K562 (cell line): ENCODE data around the gene ELOVL7. TPM values are rescaled to one million over a fixed set of nuclear protein-coding genes. Genes with fewer than 3 reads are reported as not detected.
A peak's percentile ranks its signal among the peaks of the same experiment; 100 is the strongest.

Experiments
- BHLHE40 ChIP-seq: IDR thresholded peaks from 2 replicates; pipeline ENCODE4 v1.6.1; 2011; ENCODE audit warnings: low read length, improper control_type of control experiment
- MAZ ChIP-seq, 2 experiments: fragments of 450-650 bp in 1 of 2; sonication (generic) in 1 of 2; formaldehyde crosslinking; IDR thresholded peaks in 1 of 2; conservative IDR thresholded peaks in 1 of 2; 2 replicates each; pipeline versions ENCODE4 v1.4.0 to v1.5.0; 2020; ENCODE audit warnings: mild to moderate bottlenecking in 1 of 2, missing genetic modification reagents in 1 of 2
- RNF2 ChIP-seq: sonication (generic); IDR thresholded peaks from 2 replicates; pipeline ENCODE4 v1.6.1; 2016
- ZBTB1 ChIP-seq: sonication (generic); formaldehyde crosslinking; IDR thresholded peaks from 2 replicates; pipeline ENCODE4 v1.8.1; 2023; ENCODE audit warnings: missing genetic modification reagents, low read depth, mild to moderate bottlenecking, borderline replicate concordance
- ZNF174 ChIP-seq: fragments of 250-450 bp; sonication (Bioruptor Pico); IDR thresholded peaks from 2 replicates; pipeline ENCODE4 v1.4.0; 2020; ENCODE audit warnings: mild to moderate bottlenecking
- ZNF444 ChIP-seq: fragments of 250-450 bp; sonication (Bioruptor Pico); IDR thresholded peaks from 2 replicates; pipeline ENCODE4 v1.4.0; 2020; ENCODE audit warnings: mild to moderate bottlenecking, moderate library complexity
- ZNF707 ChIP-seq: fragments of 250-450 bp; sonication (Bioruptor Pico); conservative IDR thresholded peaks from 2 replicates; pipeline ENCODE4 v1.8.0; 2022; ENCODE audit warnings: inconsistent platforms, mild to moderate bottlenecking, moderate library complexity
- ZNF766 ChIP-seq: fragments of 200-800 bp; sonication (Bioruptor generic); conservative IDR thresholded peaks from 2 replicates; pipeline ENCODE4 v1.6.1; 2016; ENCODE audit warnings: missing genetic modification characterization, missing compliant biosample characterization
- polyA plus RNA-seq, 8 experiments: library from polyadenylated mRNA; depleted of rRNA in 4 of 8; stranded (reverse) in 5 of 8; unstranded in 3 of 8; fragments of >200 nt; fragmentation: Nextera tagmentation in 2 of 8; fragmentation: Illumina TruSeq in 1 of 8; extraction: Ambion mirVana in 2 of 8; extraction: Trizol in 1 of 8; gene quantifications; 2 replicates each; pipeline versions ENCODE4 v1.2.1 to v1.2.3, GENCODE V29; 2011 to 2014; ENCODE audit warnings: inconsistent platforms in 1 of 8, missing spikeins in 1 of 8
- total RNA-seq, 7 experiments: library from RNA; depleted of rRNA in 6 of 7; stranded (reverse); fragments of >200 nt in 6 of 7; fragmentation: Illumina TruSeq in 2 of 7; extraction: Trizol in 2 of 7; gene quantifications; 2 replicates each; pipeline versions ENCODE4 v1.2.1 to v1.2.3, GENCODE V29; 2011 to 2021; ENCODE audit warnings: low replicate concordance in 1 of 7
- TF ChIP-seq, protein P1 (sequence below): fragments of 200-800 bp; sonication (Bioruptor generic); IDR thresholded peaks from 2 replicates; pipeline ENCODE4 v1.6.1; 2017; ENCODE audit warnings: missing genetic modification characterization, missing compliant biosample characterization
- TF ChIP-seq, protein P2 (sequence below): fragments of 450-650 bp; formaldehyde crosslinking; IDR thresholded peaks from 2 replicates; pipeline ENCODE4 v1.4.0; 2020; ENCODE audit warnings: mild to moderate bottlenecking, moderate library complexity
- TF ChIP-seq, protein P3 (sequence below), 2 experiments: fragments of 450-650 bp; conservative IDR thresholded peaks; 2 replicates each; pipeline ENCODE4 v1.6.1; 2017; ENCODE audit warnings: mild to moderate bottlenecking in 2 of 2, moderate library complexity in 2 of 2
- TF ChIP-seq, protein P4 (sequence below), 2 experiments: fragments of 450-650 bp; IDR thresholded peaks; 2 replicates each; pipeline ENCODE4 v1.6.1; 2016; ENCODE audit warnings: mild to moderate bottlenecking in 2 of 2, borderline replicate concordance in 1 of 2, low read depth in 1 of 2, moderate library complexity in 1 of 2

The ELOVL7 gene
- total and polyA plus RNA-seq, 9 of the 15 experiments (the other 6 are each of a cell fraction or from before 2014, with no cell fraction given): 4.5 to 12.3 (median 6.9) TPM

DNA sequence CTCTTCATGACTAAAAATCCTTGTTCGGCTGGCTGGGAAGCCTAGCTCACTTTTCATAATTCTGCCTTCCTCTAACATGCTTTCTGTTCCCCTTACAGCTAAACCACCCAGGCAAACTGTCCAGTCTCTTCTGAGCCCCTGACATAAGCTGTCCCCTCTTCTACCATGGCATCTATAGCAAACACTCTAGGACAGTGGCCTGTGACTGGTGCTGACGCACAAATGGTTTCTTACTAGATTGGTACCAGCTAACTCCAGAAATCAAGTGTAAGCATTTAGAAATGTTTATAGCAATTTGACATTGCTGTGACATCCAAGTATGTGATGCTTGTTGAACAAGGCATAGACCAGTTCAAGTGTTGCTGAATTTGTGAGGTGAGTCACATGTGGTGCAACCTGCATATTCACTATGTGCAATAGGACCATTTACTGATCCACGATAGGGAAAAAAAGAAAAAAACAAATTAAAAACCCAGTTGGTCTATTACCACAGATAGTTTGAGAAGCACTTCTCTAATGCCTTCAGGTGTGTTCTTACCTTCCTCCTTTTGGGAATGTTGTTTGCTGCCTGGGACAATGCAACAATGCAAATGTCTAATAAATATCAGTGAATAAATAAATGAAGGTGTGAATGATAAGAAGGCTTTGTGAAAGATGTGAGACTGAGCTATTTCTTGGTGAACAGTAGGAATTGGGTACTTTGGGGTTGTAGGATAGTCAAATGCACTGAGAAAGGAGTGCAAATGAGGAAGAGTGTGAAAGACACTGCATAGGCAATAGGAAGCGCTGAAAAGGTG, 22.4 kb downstream of the ELOVL7 start (continued):
- TF ChIP-seq, protein P1, sequence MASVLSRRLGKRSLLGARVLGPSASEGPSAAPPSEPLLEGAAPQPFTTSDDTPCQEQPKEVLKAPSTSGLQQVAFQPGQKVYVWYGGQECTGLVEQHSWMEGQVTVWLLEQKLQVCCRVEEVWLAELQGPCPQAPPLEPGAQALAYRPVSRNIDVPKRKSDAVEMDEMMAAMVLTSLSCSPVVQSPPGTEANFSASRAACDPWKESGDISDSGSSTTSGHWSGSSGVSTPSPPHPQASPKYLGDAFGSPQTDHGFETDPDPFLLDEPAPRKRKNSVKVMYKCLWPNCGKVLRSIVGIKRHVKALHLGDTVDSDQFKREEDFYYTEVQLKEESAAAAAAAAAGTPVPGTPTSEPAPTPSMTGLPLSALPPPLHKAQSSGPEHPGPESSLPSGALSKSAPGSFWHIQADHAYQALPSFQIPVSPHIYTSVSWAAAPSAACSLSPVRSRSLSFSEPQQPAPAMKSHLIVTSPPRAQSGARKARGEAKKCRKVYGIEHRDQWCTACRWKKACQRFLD (CRISPR knock-in tag): 0 out of 2 replicates have a peak, but pooled peaks have one; percentile 16
- TF ChIP-seq, protein P2, sequence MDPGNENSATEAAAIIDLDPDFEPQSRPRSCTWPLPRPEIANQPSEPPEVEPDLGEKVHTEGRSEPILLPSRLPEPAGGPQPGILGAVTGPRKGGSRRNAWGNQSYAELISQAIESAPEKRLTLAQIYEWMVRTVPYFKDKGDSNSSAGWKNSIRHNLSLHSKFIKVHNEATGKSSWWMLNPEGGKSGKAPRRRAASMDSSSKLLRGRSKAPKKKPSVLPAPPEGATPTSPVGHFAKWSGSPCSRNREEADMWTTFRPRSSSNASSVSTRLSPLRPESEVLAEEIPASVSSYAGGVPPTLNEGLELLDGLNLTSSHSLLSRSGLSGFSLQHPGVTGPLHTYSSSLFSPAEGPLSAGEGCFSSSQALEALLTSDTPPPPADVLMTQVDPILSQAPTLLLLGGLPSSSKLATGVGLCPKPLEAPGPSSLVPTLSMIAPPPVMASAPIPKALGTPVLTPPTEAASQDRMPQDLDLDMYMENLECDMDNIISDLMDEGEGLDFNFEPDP: peak; percentile 38; the same call in 1 of the 2 replicates
- TF ChIP-seq ZBTB1 (no peak), MAZ (CRISPR knock-in tag; conservative IDR thresholded peaks at IDR 0.05 in 1 of 2, IDR thresholded peaks at IDR 0.05 in 1 of 2) (peak in 1 of 2 experiments; percentile 36; a peak in 1 of 4 replicates), RNF2 (no peak), ZNF174 (CRISPR knock-in tag) (0 out of 2 replicates have a peak, but pooled peaks have one; percentile 9), ZNF444 (0 out of 2 replicates have a peak, but pooled peaks have one; percentile 16), ZNF766 (CRISPR knock-in tag) (0 out of 2 replicates have a peak, but pooled peaks have one; percentile 19), ZNF707 (no peak), BHLHE40 (no peak)
- TF ChIP-seq, protein P3, sequence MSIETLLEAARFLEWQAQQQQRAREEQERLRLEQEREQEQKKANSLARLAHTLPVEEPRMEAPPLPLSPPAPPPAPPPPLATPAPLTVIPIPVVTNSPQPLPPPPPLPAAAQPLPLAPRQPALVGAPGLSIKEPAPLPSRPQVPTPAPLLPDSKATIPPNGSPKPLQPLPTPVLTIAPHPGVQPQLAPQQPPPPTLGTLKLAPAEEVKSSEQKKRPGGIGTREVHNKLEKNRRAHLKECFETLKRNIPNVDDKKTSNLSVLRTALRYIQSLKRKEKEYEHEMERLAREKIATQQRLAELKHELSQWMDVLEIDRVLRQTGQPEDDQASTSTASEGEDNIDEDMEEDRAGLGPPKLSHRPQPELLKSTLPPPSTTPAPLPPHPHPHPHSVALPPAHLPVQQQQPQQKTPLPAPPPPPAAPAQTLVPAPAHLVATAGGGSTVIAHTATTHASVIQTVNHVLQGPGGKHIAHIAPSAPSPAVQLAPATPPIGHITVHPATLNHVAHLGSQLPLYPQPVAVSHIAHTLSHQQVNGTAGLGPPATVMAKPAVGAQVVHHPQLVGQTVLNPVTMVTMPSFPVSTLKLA (conservative IDR thresholded peaks at IDR 0.05): no peak
- TF ChIP-seq, protein P4, sequence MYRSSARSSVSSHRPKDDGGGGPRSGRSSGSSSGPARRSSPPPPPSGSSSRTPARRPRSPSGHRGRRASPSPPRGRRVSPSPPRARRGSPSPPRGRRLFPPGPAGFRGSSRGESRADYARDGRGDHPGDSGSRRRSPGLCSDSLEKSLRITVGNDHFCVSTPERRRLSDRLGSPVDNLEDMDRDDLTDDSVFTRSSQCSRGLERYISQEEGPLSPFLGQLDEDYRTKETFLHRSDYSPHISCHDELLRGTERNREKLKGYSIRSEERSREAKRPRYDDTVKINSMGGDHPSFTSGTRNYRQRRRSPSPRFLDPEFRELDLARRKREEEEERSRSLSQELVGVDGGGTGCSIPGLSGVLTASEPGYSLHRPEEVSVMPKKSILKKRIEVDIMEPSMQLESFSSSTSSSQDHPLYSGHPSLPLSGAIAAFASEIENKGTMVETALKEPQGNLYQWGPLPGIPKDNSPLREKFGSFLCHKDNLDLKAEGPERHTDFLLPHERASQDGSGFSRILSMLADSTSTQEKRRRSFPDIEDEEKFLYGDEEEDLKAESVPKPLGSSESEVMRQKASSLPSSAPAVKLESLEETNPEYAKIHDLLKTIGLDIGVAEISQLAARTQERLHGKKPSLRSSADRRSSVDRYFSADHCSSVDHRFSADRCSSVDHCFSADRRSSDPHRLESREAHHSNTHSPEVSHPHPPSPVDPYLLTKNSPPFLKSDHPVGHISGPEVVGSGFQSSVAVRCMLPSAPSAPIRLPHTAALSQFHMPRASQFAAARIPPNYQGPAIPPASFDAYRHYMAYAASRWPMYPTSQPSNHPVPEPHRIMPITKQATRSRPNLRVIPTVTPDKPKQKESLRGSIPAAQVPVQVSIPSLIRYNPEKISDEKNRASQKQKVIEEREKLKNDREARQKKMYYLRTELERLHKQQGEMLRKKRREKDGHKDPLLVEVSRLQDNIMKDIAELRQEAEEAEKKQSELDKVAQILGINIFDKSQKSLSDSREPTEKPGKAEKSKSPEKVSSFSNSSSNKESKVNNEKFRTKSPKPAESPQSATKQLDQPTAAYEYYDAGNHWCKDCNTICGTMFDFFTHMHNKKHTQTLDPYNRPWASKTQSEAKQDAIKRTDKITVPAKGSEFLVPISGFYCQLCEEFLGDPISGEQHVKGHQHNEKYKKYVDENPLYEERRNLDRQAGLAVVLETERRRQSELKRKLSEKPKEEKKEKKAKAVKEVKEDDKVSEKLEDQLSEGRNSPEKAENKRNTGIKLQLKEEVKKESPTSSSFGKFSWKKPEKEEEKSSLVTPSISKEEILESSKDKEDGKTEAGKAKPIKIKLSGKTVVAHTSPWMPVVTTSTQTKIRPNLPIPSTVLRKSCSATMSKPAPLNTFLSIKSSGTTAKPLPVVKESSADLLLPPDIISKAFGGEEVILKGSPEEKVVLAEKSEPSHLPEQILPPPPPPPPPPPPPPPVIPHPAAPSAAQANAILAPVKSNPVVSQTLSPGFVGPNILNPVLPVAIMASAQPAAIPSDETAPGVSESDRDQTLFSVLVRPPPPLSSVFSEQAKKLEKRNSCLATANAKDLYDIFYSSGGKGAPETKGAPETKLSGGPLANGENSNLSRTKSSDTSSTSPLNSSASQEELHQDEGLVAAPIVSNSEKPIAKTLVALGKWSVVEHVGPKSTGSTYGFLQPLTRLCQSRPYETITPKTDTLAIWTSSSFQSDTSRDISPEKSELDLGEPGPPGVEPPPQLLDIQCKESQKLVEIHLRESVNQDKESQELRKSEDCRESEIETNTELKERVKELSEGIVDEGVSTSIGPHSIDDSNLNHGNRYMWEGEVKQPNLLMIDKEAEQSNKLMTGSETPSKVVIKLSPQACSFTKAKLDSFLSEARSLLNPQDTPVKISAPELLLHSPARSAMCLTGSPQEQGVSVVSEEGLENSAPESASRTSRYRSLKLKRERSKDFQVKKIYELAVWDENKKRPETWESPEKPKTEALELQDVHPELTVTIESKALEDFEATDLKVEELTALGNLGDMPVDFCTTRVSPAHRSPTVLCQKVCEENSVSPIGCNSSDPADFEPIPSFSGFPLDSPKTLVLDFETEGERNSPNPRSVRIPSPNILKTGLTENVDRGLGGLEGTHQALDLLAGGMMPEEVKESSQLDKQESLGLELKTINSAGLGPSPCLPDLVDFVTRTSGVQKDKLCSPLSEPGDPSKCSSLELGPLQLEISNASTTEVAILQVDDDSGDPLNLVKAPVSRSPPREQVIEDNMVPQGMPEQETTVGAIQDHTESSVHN (IDR thresholded peaks at IDR 0.05; ENCODE audit: borderline replicate concordance in 1 of 2, low read depth in 1 of 2): no peak
